ELR (cell line): ENCODE measurements around the gene LCE2D.

ENCODE experiments used
- DNase-seq: peaks from one replicate; pipeline ENCODE4 v3.0.0-alpha.2; 2015; ENCODE audit warnings: low read depth

Gene LCE2D

GRCh38 chr1:152697701-152698600, 34.8 kb downstream of the LCE2D start, which contains the start of gene LCE2A:
LCE2A (plus strand) TSS chr1:152698345; CDS start chr1:152698902, 557 bp downstream.
- peak; percentile 54 for DNase-seq

- DNase-seq, result peak; percentile 56
These were observed 36.6 kb downstream of the LCE2D start for GRCh38 chr1:152699746-152700145.

- DNase-seq, result no peak
These were observed 44.7 kb downstream of the LCE2D start, which contains the start of gene LCE4A for GRCh38 chr1:152707860-152708259. LCE4A (plus strand) TSS chr1:152708160; CDS start chr1:152709076, 916 bp downstream.
